GM12864 (cell line): ENCODE data around the gene CBX7.

Source experiments
- DNase-seq: peaks from one replicate; pipeline ENCODE4 v3.0.0-alpha.2; 2011; ENCODE audit warnings: low read depth
- H3K4me3 ChIP-seq: 2 replicates; pipeline ENCODE4 v1.5.1; 2011; ENCODE audit warnings: mild to moderate bottlenecking, low read depth, low read length, control low read depth
- TF ChIP-seq, protein P1 (sequence below): IDR thresholded peaks from 2 replicates; pipeline ENCODE4 v1.5.1; 2011; ENCODE audit warnings: low read depth, mild to moderate bottlenecking, moderate library complexity, low read length, control low read depth, inconsistent platforms; ENCODE audit errors: missing control alignments

The CBX7 gene

DNA sequence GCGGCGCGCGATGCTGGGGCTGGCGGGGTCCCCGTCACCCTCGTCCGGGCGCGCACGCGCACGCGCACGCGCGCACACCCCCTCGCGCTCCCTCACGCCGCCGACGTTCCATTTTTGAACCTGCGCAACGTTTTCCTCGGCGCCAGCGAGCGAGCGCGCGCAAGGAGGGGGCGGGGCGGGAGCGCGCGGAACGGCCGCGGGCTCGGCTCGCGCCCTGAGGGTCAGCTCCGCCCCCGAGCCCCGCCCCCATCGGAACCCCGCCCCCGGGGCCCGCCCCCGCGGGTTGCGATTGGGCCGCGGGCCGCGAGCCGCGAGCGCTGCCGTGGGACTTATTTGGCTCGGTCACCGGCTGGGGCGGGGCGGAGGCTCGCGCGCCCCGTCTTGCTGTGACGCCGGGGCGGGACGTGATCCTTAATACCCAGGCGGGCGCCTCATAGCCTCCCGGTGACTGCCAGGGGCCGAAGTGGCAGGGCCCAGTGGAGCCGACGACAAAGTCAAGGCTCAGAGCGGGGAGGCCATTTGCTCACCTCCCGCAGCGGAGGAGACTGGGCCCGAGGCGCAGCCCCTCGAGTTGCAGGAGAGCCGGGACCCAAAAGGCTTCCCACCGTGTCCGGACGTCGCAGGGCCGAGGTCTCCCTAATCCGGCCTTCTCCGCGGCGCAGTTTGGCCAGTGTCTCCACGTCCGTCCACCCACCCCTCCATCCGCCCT, at the start of gene CBX7:
CBX7 (minus strand) TSS at position 170 of the 709 bp plus-strand sequence. CDS start 236 bp downstream, outside the sequence.
- H3K4me3 ChIP-seq, result peak within 1 kb of the TSS; percentile 95
- TF ChIP-seq, protein P1, sequence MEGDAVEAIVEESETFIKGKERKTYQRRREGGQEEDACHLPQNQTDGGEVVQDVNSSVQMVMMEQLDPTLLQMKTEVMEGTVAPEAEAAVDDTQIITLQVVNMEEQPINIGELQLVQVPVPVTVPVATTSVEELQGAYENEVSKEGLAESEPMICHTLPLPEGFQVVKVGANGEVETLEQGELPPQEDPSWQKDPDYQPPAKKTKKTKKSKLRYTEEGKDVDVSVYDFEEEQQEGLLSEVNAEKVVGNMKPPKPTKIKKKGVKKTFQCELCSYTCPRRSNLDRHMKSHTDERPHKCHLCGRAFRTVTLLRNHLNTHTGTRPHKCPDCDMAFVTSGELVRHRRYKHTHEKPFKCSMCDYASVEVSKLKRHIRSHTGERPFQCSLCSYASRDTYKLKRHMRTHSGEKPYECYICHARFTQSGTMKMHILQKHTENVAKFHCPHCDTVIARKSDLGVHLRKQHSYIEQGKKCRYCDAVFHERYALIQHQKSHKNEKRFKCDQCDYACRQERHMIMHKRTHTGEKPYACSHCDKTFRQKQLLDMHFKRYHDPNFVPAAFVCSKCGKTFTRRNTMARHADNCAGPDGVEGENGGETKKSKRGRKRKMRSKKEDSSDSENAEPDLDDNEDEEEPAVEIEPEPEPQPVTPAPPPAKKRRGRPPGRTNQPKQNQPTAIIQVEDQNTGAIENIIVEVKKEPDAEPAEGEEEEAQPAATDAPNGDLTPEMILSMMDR, result no peak
- peak; percentile 55 for DNase-seq

DNA sequence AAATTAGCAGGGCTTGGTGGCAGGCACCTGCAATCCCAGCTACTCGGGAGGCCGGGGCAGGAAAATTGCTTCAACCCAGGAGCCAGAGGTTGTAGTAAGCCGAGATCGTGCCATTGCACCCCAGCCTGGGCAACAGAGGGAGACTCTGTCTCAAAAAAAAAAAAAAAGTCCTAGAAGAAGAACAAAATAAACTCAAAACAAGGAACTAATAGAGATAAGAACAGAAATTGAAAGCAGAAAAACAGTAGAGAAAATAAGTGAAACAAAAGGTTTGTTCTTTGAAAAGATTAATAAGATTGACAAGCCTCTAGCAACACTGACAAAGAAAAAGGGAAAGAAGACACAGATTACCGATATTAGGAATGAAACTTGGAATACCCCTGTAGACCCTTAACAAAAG, 45.1 kb upstream of the CBX7 start:
- DNase-seq, result no peak
- H3K4me3 ChIP-seq, result no peak overlapping the region
- TF ChIP-seq, protein P1, result no peak

GRCh38 chr22:39194098-39194497, 41.6 kb upstream of the CBX7 start:
- DNase-seq, result no peak
- no peak overlapping the region for H3K4me3 ChIP-seq
- TF ChIP-seq, protein P1, result no peak

DNA sequence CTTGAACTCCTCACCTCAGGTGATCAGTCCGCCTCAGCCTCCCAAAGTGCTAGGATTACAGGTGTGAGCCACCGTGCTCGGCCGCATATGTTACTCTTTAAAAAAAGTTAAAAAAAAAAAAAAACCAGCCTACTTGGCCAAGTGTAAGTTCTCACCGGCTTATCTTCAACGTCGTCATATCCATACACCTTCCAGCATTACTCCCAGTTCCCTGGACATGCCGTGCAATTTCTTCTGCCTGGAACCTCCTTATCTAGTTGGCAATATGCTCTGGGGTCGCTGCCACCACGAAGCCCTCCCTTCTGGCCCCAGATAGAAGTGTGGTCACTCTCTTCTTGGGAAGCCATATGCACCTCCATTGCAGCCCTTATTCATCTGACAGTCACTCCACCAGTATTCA, 36.3 kb upstream of the CBX7 start:
- TF ChIP-seq, protein P1, result no peak
- H3K4me3 ChIP-seq, result no peak overlapping the region
- DNase-seq, result no peak

- TF ChIP-seq, protein P1, result no peak
- DNase-seq, result no peak
- H3K4me3 ChIP-seq, result no peak overlapping the region
Measured at GRCh38 chr22:39185601-39186012, 33.1 kb upstream of the CBX7 start.

GRCh38 chr22:39184586-39185577, 32.4 kb upstream of the CBX7 start:
- DNase-seq, result no peak
- TF ChIP-seq, protein P1, result no peak
- H3K4me3 ChIP-seq, result no peak overlapping the region
